Measurements from ENCODE around the gene CTNNBL1. TPM values are rescaled to one million over a fixed set of nuclear protein-coding genes. Genes with fewer than 3 reads are reported as not detected.

Gene CTNNBL1
- total RNA-seq, 1 donor from 2014 or later: 67.0 TPM

DNA sequence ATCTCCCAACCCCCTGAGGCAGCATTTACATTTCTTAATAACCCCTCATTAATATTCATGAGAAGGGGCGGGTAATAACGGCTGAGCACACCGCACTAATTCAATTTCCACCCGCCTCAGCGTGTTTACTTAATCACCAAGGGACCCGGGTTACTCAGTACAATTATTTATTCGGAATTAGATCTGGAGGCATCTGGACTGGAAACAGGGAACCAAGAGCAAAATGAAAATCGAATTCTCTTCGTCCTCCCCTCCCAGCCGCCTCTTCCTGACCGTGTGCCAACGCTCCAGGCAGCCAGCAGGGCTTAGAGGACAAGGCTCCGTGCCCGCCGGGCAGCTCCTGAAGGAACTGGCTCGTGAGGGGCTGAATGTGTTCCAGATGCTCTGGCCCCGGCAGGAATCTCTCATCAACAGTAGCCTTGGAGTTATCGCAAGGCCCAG lies 23.5 kb upstream of the CTNNBL1 start:
- peak overlapping the region; percentile 28 for H3K4me3 ChIP-seq (ENCODE audit: insufficient read depth, low read depth, low read length)
- peaks cover 45% of the 10 kb centered on the region for H3K27me3 ChIP-seq (ENCODE audit: insufficient read depth, low read length)
- TF ChIP-seq, protein P1, sequence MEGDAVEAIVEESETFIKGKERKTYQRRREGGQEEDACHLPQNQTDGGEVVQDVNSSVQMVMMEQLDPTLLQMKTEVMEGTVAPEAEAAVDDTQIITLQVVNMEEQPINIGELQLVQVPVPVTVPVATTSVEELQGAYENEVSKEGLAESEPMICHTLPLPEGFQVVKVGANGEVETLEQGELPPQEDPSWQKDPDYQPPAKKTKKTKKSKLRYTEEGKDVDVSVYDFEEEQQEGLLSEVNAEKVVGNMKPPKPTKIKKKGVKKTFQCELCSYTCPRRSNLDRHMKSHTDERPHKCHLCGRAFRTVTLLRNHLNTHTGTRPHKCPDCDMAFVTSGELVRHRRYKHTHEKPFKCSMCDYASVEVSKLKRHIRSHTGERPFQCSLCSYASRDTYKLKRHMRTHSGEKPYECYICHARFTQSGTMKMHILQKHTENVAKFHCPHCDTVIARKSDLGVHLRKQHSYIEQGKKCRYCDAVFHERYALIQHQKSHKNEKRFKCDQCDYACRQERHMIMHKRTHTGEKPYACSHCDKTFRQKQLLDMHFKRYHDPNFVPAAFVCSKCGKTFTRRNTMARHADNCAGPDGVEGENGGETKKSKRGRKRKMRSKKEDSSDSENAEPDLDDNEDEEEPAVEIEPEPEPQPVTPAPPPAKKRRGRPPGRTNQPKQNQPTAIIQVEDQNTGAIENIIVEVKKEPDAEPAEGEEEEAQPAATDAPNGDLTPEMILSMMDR (IDR thresholded peaks at IDR 0.05; ENCODE audit: insufficient read depth, low read depth, low read length): no peak
- TF ChIP-seq EZH2 (IDR thresholded peaks at IDR 0.05; ENCODE audit: insufficient read depth, low read length): peak; percentile 35
- peaks cover 19% of the 10 kb centered on the region for H3K27me3 Mint-ChIP-seq (ENCODE audit: low read depth, unreplicated experiment)
- peak overlapping the region; percentile 79 for H3K4me2 ChIP-seq (ENCODE audit: low read length)
- H3K9me3 Mint-ChIP-seq (ENCODE audit: unreplicated experiment): peaks cover 8% of the 10 kb centered on the region
- H3K9ac ChIP-seq (ENCODE audit: low read length): no peak overlapping the region
- H3K27ac Mint-ChIP-seq (ENCODE audit: unreplicated experiment): no peak overlapping the region
- no peaks in the 10 kb centered on the region for H4K20me1 ChIP-seq (ENCODE audit: insufficient read depth, low read length)
- no peaks in the 10 kb centered on the region for H3K36me3 Mint-ChIP-seq (ENCODE audit: low read depth, unreplicated experiment)
- peaks cover 9% of the 10 kb centered on the region for H3K4me1 ChIP-seq (ENCODE audit: insufficient read depth, low read length)
- no peaks in the 10 kb centered on the region for H3K79me2 ChIP-seq (ENCODE audit: insufficient read depth, low read length)
- H3K4me3 Mint-ChIP-seq (ENCODE audit: unreplicated experiment): no peak overlapping the region
- peak overlapping the region; percentile 18 for H2AFZ ChIP-seq (ENCODE audit: low read depth, low read length)
- no peak for FAIRE-seq
- H3K9me3 ChIP-seq (ENCODE audit: insufficient read depth, low read depth, low read length): no peaks in the 10 kb centered on the region
- H3K27ac ChIP-seq (ENCODE audit: low read depth, low read length): no peak overlapping the region
- no peaks in the 10 kb centered on the region for H3K36me3 ChIP-seq (ENCODE audit: insufficient read depth, low read length)
- peaks cover 4% of the 10 kb centered on the region for H3K4me1 Mint-ChIP-seq (ENCODE audit: low read depth, unreplicated experiment)
- DNase-seq (ENCODE audit: low read depth): no peak

DNA sequence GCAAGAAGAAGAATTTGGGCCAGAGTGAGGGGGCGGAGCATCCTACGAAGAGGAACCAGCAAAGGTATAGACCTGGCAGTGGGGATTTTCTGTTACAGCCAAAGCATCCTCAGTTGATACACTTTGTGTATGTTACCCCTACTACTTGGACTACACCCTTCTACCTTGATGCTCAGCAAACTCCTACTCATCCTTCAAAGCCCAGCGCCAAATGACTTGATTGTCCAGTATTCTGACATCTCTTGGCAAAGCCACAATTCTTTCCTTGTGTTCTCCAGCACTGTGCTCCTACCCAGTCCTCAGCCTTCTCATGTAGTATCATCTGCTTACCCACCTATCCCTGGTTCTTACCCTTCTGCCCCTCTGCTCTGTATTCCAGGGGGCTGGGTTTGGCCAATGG lies 21.7 kb upstream of the CTNNBL1 start:
- Mint-ChIP-seq H3K27ac (ENCODE audit: unreplicated experiment) (no peak overlapping the region), H3K9me3 (ENCODE audit: unreplicated experiment) (no peaks in the 10 kb centered on the region), H3K36me3 (ENCODE audit: low read depth, unreplicated experiment) (no peaks in the 10 kb centered on the region), H3K27me3 (ENCODE audit: low read depth, unreplicated experiment) (peaks cover 33% of the 10 kb centered on the region), H3K4me3 (ENCODE audit: unreplicated experiment) (no peak overlapping the region), H3K4me1 (ENCODE audit: low read depth, unreplicated experiment) (peaks cover 4% of the 10 kb centered on the region)
- H3K4me1 ChIP-seq (ENCODE audit: insufficient read depth, low read length): peaks cover 9% of the 10 kb centered on the region
- H3K9ac ChIP-seq (ENCODE audit: low read length): no peak overlapping the region
- no peak overlapping the region for H2AFZ ChIP-seq (ENCODE audit: low read depth, low read length)
- no peaks in the 10 kb centered on the region for H3K36me3 ChIP-seq (ENCODE audit: insufficient read depth, low read length)
- H3K27me3 ChIP-seq (ENCODE audit: insufficient read depth, low read length): peaks cover 52% of the 10 kb centered on the region
- H3K79me2 ChIP-seq (ENCODE audit: insufficient read depth, low read length): no peaks in the 10 kb centered on the region
- FAIRE-seq (no peak), DNase-seq (ENCODE audit: low read depth) (no peak)
- H3K4me2 ChIP-seq (ENCODE audit: low read length): no peak overlapping the region
- TF ChIP-seq EZH2 (IDR thresholded peaks at IDR 0.05; ENCODE audit: insufficient read depth, low read length): no peak
- TF ChIP-seq, protein P1 (IDR thresholded peaks at IDR 0.05; ENCODE audit: insufficient read depth, low read depth, low read length): no peak
- no peaks in the 10 kb centered on the region for H4K20me1 ChIP-seq (ENCODE audit: insufficient read depth, low read length)
- H3K9me3 ChIP-seq (ENCODE audit: insufficient read depth, low read depth, low read length): no peaks in the 10 kb centered on the region
- H3K4me3 ChIP-seq (ENCODE audit: insufficient read depth, low read depth, low read length): no peak overlapping the region
- H3K27ac ChIP-seq (ENCODE audit: low read depth, low read length): no peak overlapping the region

GRCh38 chr20:37673444-37673843 lies 20.4 kb upstream of the CTNNBL1 start:
- no peak overlapping the region for H3K27ac ChIP-seq (ENCODE audit: low read depth, low read length)
- H3K79me2 ChIP-seq (ENCODE audit: insufficient read depth, low read length): no peaks in the 10 kb centered on the region
- no peak overlapping the region for H3K27ac Mint-ChIP-seq (ENCODE audit: unreplicated experiment)
- peaks cover 9% of the 10 kb centered on the region for H3K4me1 ChIP-seq (ENCODE audit: insufficient read depth, low read length)
- DNase-seq (ENCODE audit: low read depth) (no peak), FAIRE-seq (no peak)
- H3K9me3 Mint-ChIP-seq (ENCODE audit: unreplicated experiment): no peaks in the 10 kb centered on the region
- H3K4me3 ChIP-seq (ENCODE audit: insufficient read depth, low read depth, low read length): no peak overlapping the region
- TF ChIP-seq, protein P1 (IDR thresholded peaks at IDR 0.05; ENCODE audit: insufficient read depth, low read depth, low read length): no peak
- TF ChIP-seq EZH2 (IDR thresholded peaks at IDR 0.05; ENCODE audit: insufficient read depth, low read length): no peak
- peaks cover 61% of the 10 kb centered on the region for H3K27me3 ChIP-seq (ENCODE audit: insufficient read depth, low read length)
- no peaks in the 10 kb centered on the region for H3K9me3 ChIP-seq (ENCODE audit: insufficient read depth, low read depth, low read length)
- no peak overlapping the region for H3K4me2 ChIP-seq (ENCODE audit: low read length)
- no peak overlapping the region for H3K4me3 Mint-ChIP-seq (ENCODE audit: unreplicated experiment)
- no peak overlapping the region for H2AFZ ChIP-seq (ENCODE audit: low read depth, low read length)
- peaks cover 4% of the 10 kb centered on the region for H3K4me1 Mint-ChIP-seq (ENCODE audit: low read depth, unreplicated experiment)
- no peaks in the 10 kb centered on the region for H3K36me3 Mint-ChIP-seq (ENCODE audit: low read depth, unreplicated experiment)
- H4K20me1 ChIP-seq (ENCODE audit: insufficient read depth, low read length): no peaks in the 10 kb centered on the region
- no peak overlapping the region for H3K9ac ChIP-seq (ENCODE audit: low read length)
- peaks cover 46% of the 10 kb centered on the region for H3K27me3 Mint-ChIP-seq (ENCODE audit: low read depth, unreplicated experiment)
- no peaks in the 10 kb centered on the region for H3K36me3 ChIP-seq (ENCODE audit: insufficient read depth, low read length)
